ENCODE data around the gene XCL2. TPM values are rescaled to one million over a fixed set of nuclear protein-coding genes. Genes with fewer than 3 reads are reported as not detected.
"Not testable (repeated sequence)": the region's sequence is repeated elsewhere in the genome, so short reads cannot be mapped to it uniquely, and the experiment has no call there.

Gene XCL2
- total RNA-seq, 1 donor from 2014 or later, result not detected

GRCh38 chr1:168582688-168583336, 39.0 kb upstream of the XCL2 start:
- H3F3A ChIP-seq (ENCODE audit: low read depth), result no peaks in the 10 kb centered on the region
- no peaks in the 10 kb centered on the region for H3K27me3 ChIP-seq
- Mint-ChIP-seq H3K36me3 (no peaks in the 10 kb centered on the region), H3K27me3 (ENCODE audit: insufficient read depth, low read depth) (no peaks in the 10 kb centered on the region), H3K4me3 (no peak overlapping the region), H3K27ac (no peak overlapping the region), H3K9me3 (no peaks in the 10 kb centered on the region), H3K4me1 (peaks cover 3% of the 10 kb centered on the region)
- no peak overlapping the region for H2AFZ ChIP-seq (replicated peaks)
- no peaks in the 10 kb centered on the region for H3K9me3 ChIP-seq (ENCODE audit: low read depth)
- H3K36me3 ChIP-seq, result no peaks in the 10 kb centered on the region
- no peaks in the 10 kb centered on the region for H4K20me1 ChIP-seq (ENCODE audit: low read depth)
- no peak overlapping the region for H3K9ac ChIP-seq
- no peak overlapping the region for H3K4me2 ChIP-seq
- no peak overlapping the region for H3K27ac ChIP-seq
- DNase-seq (ENCODE audit: low spot score), result no peak
- no peaks in the 10 kb centered on the region for H3K4me1 ChIP-seq
- no peak for TF ChIP-seq CTCF (IDR thresholded peaks at IDR 0.05)
- no peak for TF ChIP-seq EZH2phosphoT487 (IDR thresholded peaks at IDR 0.05)
- no peak for TF ChIP-seq EZH2 (IDR thresholded peaks at IDR 0.05)
- no peaks in the 10 kb centered on the region for H3K79me2 ChIP-seq (ENCODE audit: low read depth)
- no peak overlapping the region for H3K4me3 ChIP-seq

- Mint-ChIP-seq H3K4me3 (no peak overlapping the region), H3K27ac (no peak overlapping the region), H3K36me3 (no peaks in the 10 kb centered on the region), H3K4me1 (peaks cover 3% of the 10 kb centered on the region), H3K27me3 (ENCODE audit: insufficient read depth, low read depth) (no peaks in the 10 kb centered on the region), H3K9me3 (no peaks in the 10 kb centered on the region)
- H3F3A ChIP-seq (ENCODE audit: low read depth), result no peaks in the 10 kb centered on the region
- H3K9me3 ChIP-seq (ENCODE audit: low read depth), result no peaks in the 10 kb centered on the region
- no peak overlapping the region for H2AFZ ChIP-seq (replicated peaks)
- H3K27me3 ChIP-seq, result no peaks in the 10 kb centered on the region
- no peak overlapping the region for H3K4me2 ChIP-seq
- no peaks in the 10 kb centered on the region for H3K36me3 ChIP-seq
- no peaks in the 10 kb centered on the region for H4K20me1 ChIP-seq (ENCODE audit: low read depth)
- H3K4me1 ChIP-seq, result no peaks in the 10 kb centered on the region
- H3K27ac ChIP-seq, result no peak overlapping the region
- no peak overlapping the region for H3K4me3 ChIP-seq
- H3K79me2 ChIP-seq (ENCODE audit: low read depth), result no peaks in the 10 kb centered on the region
- DNase-seq (ENCODE audit: low spot score), result no peak
- no peak overlapping the region for H3K9ac ChIP-seq
- TF ChIP-seq EZH2phosphoT487 (IDR thresholded peaks at IDR 0.05), result no peak
- TF ChIP-seq CTCF (IDR thresholded peaks at IDR 0.05), result no peak
- no peak for TF ChIP-seq EZH2 (IDR thresholded peaks at IDR 0.05)
Measured at GRCh38 chr1:168581817-168582572, 38.2 kb upstream of the XCL2 start.

- H3K9me3 Mint-ChIP-seq, result not testable (repeated sequence)
Measured at GRCh38 chr1:168580991-168581390, 37.2 kb upstream of the XCL2 start.

GRCh38 chr1:168580290-168580689, 36.5 kb upstream of the XCL2 start:
- H3K4me2 ChIP-seq, H3K4me3 Mint-ChIP-seq, H3K4me1 Mint-ChIP-seq: not testable (repeated sequence)

More at GRCh38 chr1:168580991-168581390, 37.2 kb upstream of the XCL2 start:
- H3K4me1 ChIP-seq; H3K9ac ChIP-seq; H3K9me3 ChIP-seq (ENCODE audit: low read depth); H2AFZ ChIP-seq (replicated peaks); H3K27me3 ChIP-seq; DNase-seq (ENCODE audit: low spot score); H3K4me3 Mint-ChIP-seq; H3K36me3 ChIP-seq; H3K27ac Mint-ChIP-seq; H3K4me3 ChIP-seq; H3K4me1 Mint-ChIP-seq; H3K79me2 ChIP-seq (ENCODE audit: low read depth); H3K27me3 Mint-ChIP-seq (ENCODE audit: insufficient read depth, low read depth); H3K27ac ChIP-seq; H3K36me3 Mint-ChIP-seq; H4K20me1 ChIP-seq (ENCODE audit: low read depth); H3F3A ChIP-seq (ENCODE audit: low read depth); H3K4me2 ChIP-seq: not testable (repeated sequence)

GRCh38 chr1:168578531-168579185, 34.9 kb upstream of the XCL2 start:
- H3K27ac Mint-ChIP-seq; DNase-seq (ENCODE audit: low spot score): not testable (repeated sequence)

More at GRCh38 chr1:168580290-168580689, 36.5 kb upstream of the XCL2 start:
- not testable (repeated sequence) for H3K79me2 ChIP-seq (ENCODE audit: low read depth); H3K36me3 ChIP-seq; H3K9me3 ChIP-seq (ENCODE audit: low read depth); H2AFZ ChIP-seq (replicated peaks); H3K9ac ChIP-seq; H3K4me1 ChIP-seq; H3F3A ChIP-seq (ENCODE audit: low read depth); DNase-seq (ENCODE audit: low spot score); H3K4me3 ChIP-seq; H3K27ac Mint-ChIP-seq; H4K20me1 ChIP-seq (ENCODE audit: low read depth); H3K27me3 Mint-ChIP-seq (ENCODE audit: insufficient read depth, low read depth); H3K36me3 Mint-ChIP-seq; H3K9me3 Mint-ChIP-seq; H3K27me3 ChIP-seq; H3K27ac ChIP-seq

GRCh38 chr1:168576245-168576688, 32.5 kb upstream of the XCL2 start, which contains the start of gene XCL1:
XCL1 (plus strand) TSS chr1:168576605; CDS start chr1:168576638, 33 bp downstream.
- not testable (repeated sequence) for H3K27me3 ChIP-seq; H3K27me3 Mint-ChIP-seq (ENCODE audit: insufficient read depth, low read depth); DNase-seq (ENCODE audit: low spot score); H3K79me2 ChIP-seq (ENCODE audit: low read depth); H3K27ac Mint-ChIP-seq; H3K36me3 ChIP-seq; H3K9ac ChIP-seq; H3K4me2 ChIP-seq; H3K4me1 ChIP-seq; H3K9me3 ChIP-seq (ENCODE audit: low read depth); H3K4me1 Mint-ChIP-seq; H3K9me3 Mint-ChIP-seq; H3K36me3 Mint-ChIP-seq; H2AFZ ChIP-seq (replicated peaks); H3F3A ChIP-seq (ENCODE audit: low read depth); H3K4me3 ChIP-seq; H4K20me1 ChIP-seq (ENCODE audit: low read depth); H3K4me3 Mint-ChIP-seq; H3K27ac ChIP-seq

More at GRCh38 chr1:168578531-168579185, 34.9 kb upstream of the XCL2 start:
- not testable (repeated sequence) for H3F3A ChIP-seq (ENCODE audit: low read depth); H3K9ac ChIP-seq; H3K4me3 Mint-ChIP-seq; H3K79me2 ChIP-seq (ENCODE audit: low read depth); H3K4me2 ChIP-seq; H3K36me3 ChIP-seq; H3K4me1 ChIP-seq; H3K4me1 Mint-ChIP-seq; H3K27ac ChIP-seq; H3K9me3 ChIP-seq (ENCODE audit: low read depth); H3K36me3 Mint-ChIP-seq; H3K27me3 Mint-ChIP-seq (ENCODE audit: insufficient read depth, low read depth); H4K20me1 ChIP-seq (ENCODE audit: low read depth); H3K9me3 Mint-ChIP-seq; H3K27me3 ChIP-seq; H2AFZ ChIP-seq (replicated peaks); H3K4me3 ChIP-seq

All from neural progenitor cell (in vitro differentiated cells).